CD14-positive monocyte (primary cell): ENCODE results near the gene CMSS1. TPM values are rescaled to one million over a fixed set of nuclear protein-coding genes. Genes with fewer than 3 reads are reported as not detected.
"Not testable (repeated sequence)": the region's sequence is repeated elsewhere in the genome, so short reads cannot be mapped to it uniquely, and the experiment has no call there.

Experiments used
- DNase-seq, 3 donors: peaks; one replicate each; pipeline ENCODE4 v3.0.0-alpha.2; 2011 to 2022
- H2AFZ ChIP-seq: 2 replicates; pipeline ENCODE4 v1.6.0; 2012; ENCODE audit warnings: mild to moderate bottlenecking, low read depth, low read length, inconsistent platforms; ENCODE audit not compliant: insufficient read depth, poor library complexity, severe bottlenecking
- H3K27ac ChIP-seq, 2 donors: 1 replicate in 1 of 2; 2 replicates in 1 of 2; pipeline ENCODE4 v1.5.1; 2012 to 2013; ENCODE audit warnings: low read length in 2 of 2, control low read depth in 1 of 2, inconsistent platforms in 1 of 2, low read depth in 1 of 2, mild to moderate bottlenecking in 1 of 2
- H3K27me3 ChIP-seq, 2 donors: one replicate each; pipeline versions ENCODE4 v1.6.0 to v1.6.1; 2011 to 2013; ENCODE audit warnings: low read length in 2 of 2; ENCODE audit not compliant: control insufficient read depth in 2 of 2, insufficient read depth in 2 of 2
- H3K36me3 ChIP-seq, 2 donors: replicated peaks in 1 of 2; 1 replicate in 1 of 2; 2 replicates in 1 of 2; pipeline versions ENCODE4 v1.5.1 to v1.6.1; 2012 to 2013; ENCODE audit warnings: low read length in 2 of 2, control low read depth in 1 of 2, inconsistent platforms in 1 of 2, mild to moderate bottlenecking in 1 of 2; ENCODE audit not compliant: insufficient read depth in 2 of 2, control insufficient read depth in 1 of 2
- H3K4me1 ChIP-seq, 2 donors: 1 replicate in 1 of 2; 2 replicates in 1 of 2; pipeline versions ENCODE4 v1.5.1 to v1.6.1; 2012 to 2013; ENCODE audit warnings: low read length in 2 of 2, control low read depth in 1 of 2, inconsistent platforms in 1 of 2, mild to moderate bottlenecking in 1 of 2, moderate library complexity in 1 of 2; ENCODE audit not compliant: insufficient read depth in 2 of 2, control insufficient read depth in 1 of 2
- H3K4me2 ChIP-seq: replicated peaks from 2 replicates; pipeline ENCODE3; 2012; ENCODE audit warnings: low read length, moderate library complexity, mild to moderate bottlenecking; ENCODE audit not compliant: poor library complexity, severe bottlenecking; ENCODE audit errors: extremely low read depth
- H3K4me3 ChIP-seq, 3 experiments: fragments of 200-600 bp in 1 of 3; sonication (generic) in 1 of 3; replicated peaks in 1 of 3; 1 replicate in 2 of 3; 2 replicates in 1 of 3; pipeline ENCODE4 v1.5.1; 2011 to 2013; ENCODE audit warnings: low read length in 3 of 3, mild to moderate bottlenecking in 3 of 3, control low read depth in 2 of 3, low read depth in 2 of 3, inconsistent platforms in 1 of 3, moderate library complexity in 1 of 3
- H3K79me2 ChIP-seq: 2 replicates; pipeline ENCODE4 v1.6.0; 2012; ENCODE audit warnings: mild to moderate bottlenecking, control low read depth, inconsistent platforms, low read length, moderate library complexity; ENCODE audit not compliant: insufficient read depth
- H3K9ac ChIP-seq: 2 replicates; pipeline ENCODE4 v1.6.0; 2017; ENCODE audit warnings: low read length, mild to moderate bottlenecking; ENCODE audit not compliant: insufficient read depth, poor library complexity, severe bottlenecking
- H3K9me3 ChIP-seq, 2 donors: replicated peaks in 1 of 2; 1 replicate in 1 of 2; 2 replicates in 1 of 2; pipeline versions ENCODE4 v1.5.1 to v1.6.1; 2012 to 2013; ENCODE audit warnings: low read length in 2 of 2, control low read depth in 1 of 2; ENCODE audit not compliant: control insufficient read depth in 1 of 2, insufficient read depth in 1 of 2
- H4K20me1 ChIP-seq: 2 replicates; pipeline ENCODE4 v1.6.0; 2012; ENCODE audit warnings: mild to moderate bottlenecking, low read length, control low read depth, moderate library complexity; ENCODE audit not compliant: insufficient read depth
- H3K27ac Mint-ChIP-seq, 7 donors: one replicate each; pipeline ENCODE4 v1.8.0; 2020; ENCODE audit warnings: mild to moderate bottlenecking in 7 of 7, mixed read lengths in 7 of 7, moderate library complexity in 6 of 7, inconsistent platforms in 2 of 7
- H3K27me3 Mint-ChIP-seq, 3 donors: one replicate each; pipeline ENCODE4 v1.8.0; 2021 to 2022; ENCODE audit warnings: low read depth in 3 of 3, mild to moderate bottlenecking in 3 of 3, mixed read lengths in 3 of 3, moderate library complexity in 3 of 3, inconsistent platforms in 1 of 3
- H3K36me3 Mint-ChIP-seq, 2 donors: one replicate each; pipeline ENCODE4 v1.8.0; 2020; ENCODE audit warnings: mixed read lengths in 2 of 2, inconsistent platforms in 1 of 2, mild to moderate bottlenecking in 1 of 2
- H3K4me1 Mint-ChIP-seq: one replicate; pipeline ENCODE4 v1.8.0; 2020; ENCODE audit warnings: mild to moderate bottlenecking, mixed read lengths
- H3K4me3 Mint-ChIP-seq, 2 donors: one replicate each; pipeline ENCODE4 v1.8.0; 2020; ENCODE audit warnings: mild to moderate bottlenecking in 2 of 2, mixed read lengths in 2 of 2, moderate library complexity in 1 of 2
- H3K9me3 Mint-ChIP-seq, 7 donors: one replicate each; pipeline ENCODE4 v1.8.0; 2020 to 2022; ENCODE audit warnings: mixed read lengths in 7 of 7, mild to moderate bottlenecking in 6 of 7, moderate library complexity in 6 of 7, inconsistent platforms in 2 of 7
- CTCF ChIP-seq: fragments of 200-600 bp; IDR thresholded peaks from one replicate; pipeline ENCODE4 v1.8.0; 2022; ENCODE audit warnings: antibody characterized with exemption, mild to moderate bottlenecking
- WGBS: methylation state at CpG from one replicate; pipeline ENCODE4 v1.1.5; 2013; ENCODE audit warnings: missing lambda C conversion rate; ENCODE audit not compliant: insufficient coverage; 5-methylcytosine and 5-hydroxymethylcytosine counted together
- intact Hi-C, 2 donors: fragments of 100-400 bp; cut with micrococcal nuclease; formaldehyde crosslinking; loops; one replicate each; pipeline versions ENCODE4 v1.15.0 to v1.15.1; 2023
- polyA plus RNA-seq, 3 donors: library from polyadenylated mRNA; depleted of rRNA in 1 of 3; unstranded in 2 of 3; stranded (reverse) in 1 of 3; fragments of 300-500 nt in 2 of 3; fragments of >200 nt in 1 of 3; fragmentation: Illumina TruSeq in 2 of 3; gene quantifications; 1 replicate in 2 of 3; 2 replicates in 1 of 3; pipeline ENCODE4 v1.2.3, GENCODE V29; 2012 to 2021

The CMSS1 gene
- polyA plus RNA-seq, 3 donors = 1.1 to 3.6 (median 2.2) TPM

- no peaks in the 10 kb centered on the region for H3K36me3 Mint-ChIP-seq
- Histone ChIP-seq H3K4me1 (peaks cover 48 to 54% of the 10 kb centered on the region in 2 donors), H3K4me2 (peak overlapping the region; percentile 67), H3K4me3 (peak overlapping the region in 1 of 3 experiments; percentile 61), H4K20me1 (no peaks in the 10 kb centered on the region), H3K9ac (no peak overlapping the region), H3K9me3 (no peaks in the 10 kb centered on the region), H3K27ac (peak overlapping the region; percentile 62 to 80), H3K36me3 (no peaks in the 10 kb centered on the region), H3K27me3 (no peaks in the 10 kb centered on the region), H2AFZ (peak overlapping the region; percentile 63), H3K79me2 (no peaks in the 10 kb centered on the region)
- no peaks in the 10 kb centered on the region for H3K27me3 Mint-ChIP-seq
- H3K4me3 Mint-ChIP-seq = peak overlapping the region; percentile 75 to 90
- peaks cover 50% of the 10 kb centered on the region for H3K4me1 Mint-ChIP-seq
- no peaks in the 10 kb centered on the region for H3K9me3 Mint-ChIP-seq
- no CpG with 5 or more reads among the region's 3 CpGs for WGBS
- H3K27ac Mint-ChIP-seq = peak overlapping the region; percentile 90 to 97 (median 93)
- intact Hi-C loops = loop anchor here in 1 of 2 donors (10.0 kb wide), 1 partner anchor 153 kb away; no protein-coding TSS in a partner anchor
- no peak for DNase-seq
- TF ChIP-seq CTCF = no peak
These were observed 230.6 kb downstream of the CMSS1 start for GRCh38 chr3:100048248-100048647.

DNA sequence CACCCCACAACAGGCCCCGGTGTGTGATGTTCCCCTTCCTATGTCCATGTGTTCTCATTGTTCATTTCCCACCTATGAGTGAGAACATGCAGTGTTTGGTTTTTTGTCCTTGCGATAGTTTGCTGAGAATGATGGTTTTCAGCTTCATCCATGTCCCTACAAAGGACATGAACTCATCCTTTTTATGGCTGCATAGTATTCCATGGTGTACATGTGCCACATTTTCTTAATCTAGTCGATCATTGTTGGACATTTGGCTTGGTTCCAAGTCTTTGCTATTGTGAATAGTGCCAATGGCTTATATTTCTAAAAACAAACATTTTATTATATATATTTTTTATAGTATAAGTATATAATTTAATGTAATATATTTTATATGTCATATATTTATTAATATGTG is 233.9 kb downstream of the CMSS1 start:
- H3K9me3 ChIP-seq, H3K4me3 Mint-ChIP-seq, H3K27me3 ChIP-seq, H3K4me2 ChIP-seq, H2AFZ ChIP-seq, H3K27me3 Mint-ChIP-seq, H4K20me1 ChIP-seq, H3K27ac Mint-ChIP-seq, H3K36me3 ChIP-seq, intact Hi-C loops, DNase-seq, H3K27ac ChIP-seq, H3K36me3 Mint-ChIP-seq, H3K9ac ChIP-seq, H3K4me3 ChIP-seq, H3K9me3 Mint-ChIP-seq, H3K79me2 ChIP-seq: not testable (repeated sequence)
- peaks cover 20% of the 10 kb centered on the region for H3K4me1 Mint-ChIP-seq
- no CpG with 5 or more reads among the region's 3 CpGs for WGBS
- peaks cover 19 to 21% of the 10 kb centered on the region in 2 donors for H3K4me1 ChIP-seq
